Hepatocyte (in vitro differentiated cells): ENCODE measurements around the gene PEX7. TPM values are rescaled to one million over a fixed set of nuclear protein-coding genes. Genes with fewer than 3 reads are reported as not detected.

Experiments
- DNase-seq: peaks from one replicate; pipeline ENCODE4 v3.0.0-alpha.2; 2016; ENCODE audit warnings: low spot score
- H2AFZ ChIP-seq: fragments of 200-600 bp; sonication (generic); 2 replicates; pipeline ENCODE4 v1.6.0; 2016; ENCODE audit warnings: antibody characterized with exemption, mild to moderate bottlenecking
- H3K27ac ChIP-seq: fragments of 200-600 bp; sonication (generic); 2 replicates; pipeline ENCODE4 v1.5.1; 2016; ENCODE audit warnings: mild to moderate bottlenecking
- H3K27me3 ChIP-seq: fragments of 200-600 bp; sonication (generic); 2 replicates; pipeline ENCODE4 v1.6.1; 2016
- H3K36me3 ChIP-seq: fragments of 200-600 bp; sonication (generic); replicated peaks from 2 replicates; pipeline ENCODE4 v1.5.1; 2016; ENCODE audit warnings: low read depth; ENCODE audit not compliant: insufficient read depth
- H3K4me1 ChIP-seq: fragments of 200-600 bp; sonication (generic); 2 replicates; pipeline ENCODE4 v1.5.1; 2016; ENCODE audit warnings: mild to moderate bottlenecking, moderate library complexity; ENCODE audit not compliant: insufficient read depth
- H3K4me2 ChIP-seq: fragments of 200-600 bp; sonication (generic); 2 replicates; pipeline ENCODE4 v1.6.0; 2016
- H3K4me3 ChIP-seq: fragments of 200-600 bp; sonication (generic); 2 replicates; pipeline ENCODE4 v1.5.1; 2016; ENCODE audit warnings: mild to moderate bottlenecking
- H3K79me2 ChIP-seq: fragments of 200-600 bp; sonication (generic); 2 replicates; pipeline ENCODE4 v1.6.0; 2017; ENCODE audit warnings: mild to moderate bottlenecking
- H3K9me2 ChIP-seq: fragments of 200-600 bp; sonication (generic); replicated peaks from 2 replicates; pipeline ENCODE4 v1.6.0; 2017; ENCODE audit warnings: mild to moderate bottlenecking; ENCODE audit not compliant: insufficient read depth
- H3K9me3 ChIP-seq: fragments of 200-600 bp; sonication (generic); 2 replicates; pipeline ENCODE4 v1.5.1; 2016; ENCODE audit warnings: low read depth, mild to moderate bottlenecking
- H4K20me1 ChIP-seq: fragments of 200-600 bp; sonication (generic); 2 replicates; pipeline ENCODE4 v1.6.0; 2016; ENCODE audit warnings: mild to moderate bottlenecking; ENCODE audit not compliant: insufficient read depth, poor library complexity, severe bottlenecking
- CTCF ChIP-seq: fragments of 200-600 bp; sonication (generic); IDR thresholded peaks from 2 replicates; pipeline ENCODE4 v1.5.1; 2016; ENCODE audit warnings: antibody characterized with exemption, mild to moderate bottlenecking; ENCODE audit not compliant: poor library complexity
- EZH2 ChIP-seq: fragments of 200-600 bp; sonication (generic); IDR thresholded peaks from 2 replicates; pipeline ENCODE4 v1.6.1; 2016; ENCODE audit warnings: antibody characterized with exemption, mild to moderate bottlenecking, borderline replicate concordance
- EZH2phosphoT487 ChIP-seq: fragments of 200-600 bp; sonication (generic); IDR thresholded peaks from one replicate; pipeline ENCODE4 v1.6.1; 2018; ENCODE audit warnings: antibody characterized with exemption, mild to moderate bottlenecking, low read depth, moderate library complexity; ENCODE audit not compliant: unreplicated experiment, severe bottlenecking
- WGBS: methylation state at CpG from one replicate; pipeline ENCODE4 v1.1.6; 2016; ENCODE audit warnings: low lambda C conversion rate; ENCODE audit errors: missing lambda C conversion rate; 5-methylcytosine and 5-hydroxymethylcytosine counted together
- polyA plus RNA-seq: library from polyadenylated mRNA; unstranded; fragments of >200 nt; fragmentation: Nextera tagmentation; extraction: Ambion mirVana; gene quantifications from 2 replicates; pipeline ENCODE4 v1.2.1, GENCODE V29; 2016
- total RNA-seq: library from RNA; depleted of rRNA; stranded (reverse); fragments of >200 nt; gene quantifications from 2 replicates; pipeline ENCODE4 v1.2.3, GENCODE V29; 2014

PEX7 gene
- total and polyA plus RNA-seq, 2 experiments from 2014 or later = 9.6 to 15.6 TPM

GRCh38 chr6:136826216-136826615, 3.8 kb downstream of the PEX7 start:
- Histone ChIP-seq H3K4me1 (no peaks in the 10 kb centered on the region), H3K9me3 (peaks cover under 1% of the 10 kb centered on the region), H3K27me3 (no peaks in the 10 kb centered on the region), H4K20me1 (no peaks in the 10 kb centered on the region), H3K79me2 (peaks cover 6% of the 10 kb centered on the region), H3K9me2 (no peaks in the 10 kb centered on the region), H3K27ac (no peak overlapping the region), H2AFZ (no peak overlapping the region), H3K36me3 (no peaks in the 10 kb centered on the region), H3K4me3 (no peak overlapping the region), H3K4me2 (no peak overlapping the region)
- TF ChIP-seq EZH2phosphoT487 (no peak), CTCF (no peak), EZH2 (no peak)
- 94% methylated on average over 6 of the region's 6 CpGs for WGBS
- no peak for DNase-seq

GRCh38 chr6:136831873-136832562, 9.6 kb downstream of the PEX7 start:
- no peaks in the 10 kb centered on the region for H3K27me3 ChIP-seq
- no peak overlapping the region for H3K4me2 ChIP-seq
- H3K36me3 ChIP-seq = no peaks in the 10 kb centered on the region
- 100% methylated on average over 1 of the region's 1 CpG for whole genome bisulfite sequencing
- no peak for TF ChIP-seq EZH2
- no peak for TF ChIP-seq EZH2phosphoT487
- TF ChIP-seq CTCF = no peak
- no peak overlapping the region for H3K4me3 ChIP-seq
- H3K9me2 ChIP-seq = no peaks in the 10 kb centered on the region
- no peaks in the 10 kb centered on the region for H3K79me2 ChIP-seq
- H3K27ac ChIP-seq = no peak overlapping the region
- no peaks in the 10 kb centered on the region for H3K4me1 ChIP-seq
- no peaks in the 10 kb centered on the region for H4K20me1 ChIP-seq
- H2AFZ ChIP-seq = no peak overlapping the region
- DNase-seq = no peak
- peaks cover 3% of the 10 kb centered on the region for H3K9me3 ChIP-seq

- Histone ChIP-seq H3K9me2 (no peaks in the 10 kb centered on the region), H3K4me2 (no peak overlapping the region), H3K4me1 (no peaks in the 10 kb centered on the region), H3K27me3 (no peaks in the 10 kb centered on the region), H4K20me1 (no peaks in the 10 kb centered on the region), H2AFZ (no peak overlapping the region), H3K27ac (no peak overlapping the region), H3K9me3 (no peaks in the 10 kb centered on the region), H3K4me3 (no peak overlapping the region), H3K36me3 (no peaks in the 10 kb centered on the region), H3K79me2 (no peaks in the 10 kb centered on the region)
- DNase-seq = no peak
- no peak for TF ChIP-seq EZH2
- no peak for TF ChIP-seq EZH2phosphoT487
- no peak for TF ChIP-seq CTCF
- WGBS = 80% methylated on average over 4 of the region's 4 CpGs
Measured at GRCh38 chr6:136840276-136841001, 18.0 kb downstream of the PEX7 start.
